Fibroblast of gingiva (primary cell): Measurements from ENCODE around the gene MTA3.
A peak's percentile ranks its signal among the peaks of the same experiment; 100 is the strongest.

Source experiments
- DNase-seq: peaks from one replicate; pipeline ENCODE4 v3.0.0-alpha.2; 2011; ENCODE audit warnings: low read depth

MTA3 gene

GRCh38 chr2:42762823-42763804 lies 194.7 kb downstream of the MTA3 start:
- no peak for DNase-seq

- no peak for DNase-seq
These were observed 195.7 kb downstream of the MTA3 start, which contains the start of gene OXER1 for GRCh38 chr2:42764096-42764495. TSS of gene OXER1 (minus strand) at chr2:42764135. CDS start at chr2:42764062, 73 bp downstream.

- DNase-seq, result no peak
These were observed 196.5 kb downstream of the MTA3 start for GRCh38 chr2:42764901-42765300.

- DNase-seq, result no peak
These were observed 197.3 kb downstream of the MTA3 start for GRCh38 chr2:42765686-42766085.

GRCh38 chr2:42767080-42767898 lies 198.9 kb downstream of the MTA3 start:
- DNase-seq, result no peak

GRCh38 chr2:42767899-42768705 lies 199.7 kb downstream of the MTA3 start:
- no peak for DNase-seq

GRCh38 chr2:42768706-42769256 lies 200.3 kb downstream of the MTA3 start:
- no peak for DNase-seq

GRCh38 chr2:42769583-42770287 lies 201.3 kb downstream of the MTA3 start:
- no peak for DNase-seq

GRCh38 chr2:42770288-42771131 lies 202.1 kb downstream of the MTA3 start:
- DNase-seq, result peak; percentile 25

GRCh38 chr2:42771546-42772153 lies 203.2 kb downstream of the MTA3 start:
- no peak for DNase-seq

- DNase-seq, result no peak
These were observed 206.8 kb downstream of the MTA3 start for GRCh38 chr2:42775186-42775585.

GRCh38 chr2:42775810-42776209 lies 207.4 kb downstream of the MTA3 start:
- DNase-seq, result no peak

GRCh38 chr2:42777883-42778805 lies 209.7 kb downstream of the MTA3 start:
- DNase-seq, result peak; percentile 53

- no peak for DNase-seq
These were observed 212.7 kb downstream of the MTA3 start for GRCh38 chr2:42781181-42781580.

GRCh38 chr2:42783511-42783910 lies 215.1 kb downstream of the MTA3 start:
- no peak for DNase-seq

- DNase-seq, result no peak
These were observed 215.9 kb downstream of the MTA3 start for GRCh38 chr2:42784204-42784880.

GRCh38 chr2:42786561-42787345 lies 218.3 kb downstream of the MTA3 start:
- DNase-seq, result no peak
